T-helper 9 cell (primary cell): ENCODE data around the gene CCZ1B.
"Not testable (repeated sequence)": the region's sequence is repeated elsewhere in the genome, so short reads cannot be mapped to it uniquely, and the experiment has no call there.

ENCODE experiments used
- DNase-seq: peaks from one replicate; pipeline ENCODE4 v3.0.0-alpha.2; 2020
- total RNA-seq, 2 donors: gene quantifications; one replicate each; lab custom pipeline; 2026; lab: John Stamatoyannopoulos, UW

Gene CCZ1B
- total RNA-seq, result 17.9 to 21.5 reads per million in 2 donors

GRCh38 chr7:6826151-6826550 lies at the start of gene CCZ1B:
CCZ1B (minus strand) TSS chr7:6826275; CDS start chr7:6826197, 78 bp downstream.
- peak; percentile 85 for DNase-seq

GRCh38 chr7:6875022-6875421 lies 48.9 kb upstream of the CCZ1B start:
- DNase-seq, result not testable (repeated sequence)

GRCh38 chr7:6872246-6872945 lies 46.3 kb upstream of the CCZ1B start:
- not testable (repeated sequence) for DNase-seq

GRCh38 chr7:6871421-6872144 lies 45.5 kb upstream of the CCZ1B start:
- DNase-seq, result not testable (repeated sequence)

GRCh38 chr7:6864751-6865150 lies 38.7 kb upstream of the CCZ1B start:
- DNase-seq, result not testable (repeated sequence)

- not testable (repeated sequence) for DNase-seq
These were observed 38.1 kb upstream of the CCZ1B start for GRCh38 chr7:6864188-6864587.

GRCh38 chr7:6862876-6863275 lies 36.8 kb upstream of the CCZ1B start:
- not testable (repeated sequence) for DNase-seq

- DNase-seq, result peak; percentile 61
These were observed 31.7 kb upstream of the CCZ1B start for GRCh38 chr7:6857721-6858314.

GRCh38 chr7:6855563-6856131 lies 29.6 kb upstream of the CCZ1B start:
- DNase-seq, result not testable (repeated sequence)

GRCh38 chr7:6854747-6855562 lies 28.9 kb upstream of the CCZ1B start:
- not testable (repeated sequence) for DNase-seq

GRCh38 chr7:6853681-6854080 lies 27.6 kb upstream of the CCZ1B start:
- not testable (repeated sequence) for DNase-seq

GRCh38 chr7:6849127-6849526 lies 23.1 kb upstream of the CCZ1B start:
- not testable (repeated sequence) for DNase-seq

- not testable (repeated sequence) for DNase-seq
These were observed 21.7 kb upstream of the CCZ1B start for GRCh38 chr7:6847751-6848150.

GRCh38 chr7:6845971-6846449 lies 19.9 kb upstream of the CCZ1B start:
- not testable (repeated sequence) for DNase-seq

- not testable (repeated sequence) for DNase-seq
These were observed 17.6 kb upstream of the CCZ1B start for GRCh38 chr7:6843654-6844053.

- not testable (repeated sequence) for DNase-seq
These were observed 17.0 kb upstream of the CCZ1B start for GRCh38 chr7:6843092-6843491.

- DNase-seq, result not testable (repeated sequence)
These were observed 16.3 kb upstream of the CCZ1B start for GRCh38 chr7:6842278-6842921.

- DNase-seq, result not testable (repeated sequence)
These were observed 11.0 kb upstream of the CCZ1B start for GRCh38 chr7:6837081-6837480.

GRCh38 chr7:6835521-6835920 lies 9.4 kb upstream of the CCZ1B start:
- DNase-seq, result not testable (repeated sequence)

- no peak for DNase-seq
These were observed 7.6 kb upstream of the CCZ1B start for GRCh38 chr7:6833636-6834035.

- no peak for DNase-seq
These were observed 5.1 kb upstream of the CCZ1B start for GRCh38 chr7:6831018-6831725.
